LNCaP clone FGC (cell line): ENCODE results near the gene TNNT3.
"Not testable (repeated sequence)": the region's sequence is repeated elsewhere in the genome, so short reads cannot be mapped to it uniquely, and the experiment has no call there.

Experiments used
- DNase-seq: peaks from one replicate; pipeline ENCODE4 v3.0.0-alpha.2; 2011; ENCODE audit warnings: low read depth
- H3K4me3 ChIP-seq: 2 replicates; pipeline ENCODE4 v1.5.1; 2011; ENCODE audit warnings: mild to moderate bottlenecking, low read depth, low read length, control low read depth
- CTCF ChIP-seq: IDR thresholded peaks from 2 replicates; pipeline ENCODE4 v1.5.1; 2012; ENCODE audit warnings: mild to moderate bottlenecking; ENCODE audit not compliant: control insufficient read depth, insufficient read depth; ENCODE audit errors: extremely low read depth

The TNNT3 gene

GRCh38 chr11:1919391-1920127 is at the start of gene TNNT3:
Gene TNNT3, plus strand, starts transcription at chr11:1919703. Its CDS starts 3,172 bp downstream, at chr11:1922875.
- DNase-seq = no peak
- H3K4me3 ChIP-seq = no peak within 1 kb of the TSS
- no peak for TF ChIP-seq CTCF

GRCh38 chr11:1870326-1870696 is 49.2 kb upstream of the TNNT3 start:
- no peak for DNase-seq
- no peak overlapping the region for H3K4me3 ChIP-seq
- TF ChIP-seq CTCF = no peak

GRCh38 chr11:1870721-1871466 is 48.6 kb upstream of the TNNT3 start:
- TF ChIP-seq CTCF = no peak
- DNase-seq = peak; percentile 3
- H3K4me3 ChIP-seq = no peak overlapping the region

GRCh38 chr11:1871531-1871930 is 48.0 kb upstream of the TNNT3 start:
- no peak overlapping the region for H3K4me3 ChIP-seq
- DNase-seq = no peak
- no peak for TF ChIP-seq CTCF

GRCh38 chr11:1872267-1872985 is 47.1 kb upstream of the TNNT3 start:
- no peak for DNase-seq
- no peak overlapping the region for H3K4me3 ChIP-seq
- no peak for TF ChIP-seq CTCF

GRCh38 chr11:1873048-1873812 is 46.3 kb upstream of the TNNT3 start:
- no peak for TF ChIP-seq CTCF
- no peak overlapping the region for H3K4me3 ChIP-seq
- DNase-seq = no peak

GRCh38 chr11:1873813-1874150 is 45.7 kb upstream of the TNNT3 start:
- H3K4me3 ChIP-seq, DNase-seq: not testable (repeated sequence)

- not testable (repeated sequence) for H3K4me3 ChIP-seq, DNase-seq
Measured at GRCh38 chr11:1874441-1875092, 44.9 kb upstream of the TNNT3 start.
